Sigmoid colon (tissue), 7 donors: ENCODE results near the gene GAREM1. TPM values are rescaled to one million over a fixed set of nuclear protein-coding genes. Genes with fewer than 3 reads are reported as not detected.

Experiments used
- DNase-seq: peaks from one replicate; pipeline ENCODE4 v3.0.0-alpha.2; 2019
- H3K27ac ChIP-seq, 4 donors: fragments of 200-600 bp; sonication (generic); one replicate each; pipeline ENCODE4 v1.5.1; 2016 to 2019; ENCODE audit warnings: mild to moderate bottlenecking in 1 of 4
- H3K27me3 ChIP-seq, 3 donors: fragments of 200-600 bp; sonication (generic); one replicate each; pipeline ENCODE4 v1.5.1; 2019; ENCODE audit warnings: mild to moderate bottlenecking in 1 of 3
- H3K36me3 ChIP-seq, 4 donors: fragments of 200-600 bp; sonication (generic); one replicate each; pipeline ENCODE4 v1.5.1; 2016 to 2019
- H3K4me1 ChIP-seq, 4 donors: fragments of 200-600 bp; sonication (generic); one replicate each; pipeline ENCODE4 v1.5.1; 2017 to 2019
- H3K4me3 ChIP-seq, 4 donors: fragments of 200-600 bp; sonication (generic); one replicate each; pipeline ENCODE4 v1.5.1; 2017 to 2019; ENCODE audit warnings: mild to moderate bottlenecking in 2 of 4, moderate library complexity in 1 of 4
- H3K9me3 ChIP-seq, 4 donors: fragments of 200-600 bp in 3 of 4; sonication (generic) in 3 of 4; one replicate each; pipeline versions ENCODE4 v1.5.1 to v1.6.1; 2013 to 2019
- EP300 ChIP-seq, 4 donors: sonication (generic); formaldehyde crosslinking; IDR thresholded peaks; one replicate each; pipeline ENCODE4 v1.6.1; 2017; ENCODE audit warnings: antibody characterized with exemption in 4 of 4
- POLR2A ChIP-seq, 2 donors: fragments of 450-650 bp; IDR thresholded peaks; one replicate each; pipeline ENCODE4 v1.6.1; 2016; ENCODE audit warnings: antibody characterized with exemption in 2 of 2, mild to moderate bottlenecking in 2 of 2, moderate library complexity in 2 of 2
- POLR2AphosphoS5 ChIP-seq, 4 donors: sonication (generic); formaldehyde crosslinking; IDR thresholded peaks; one replicate each; pipeline ENCODE4 v1.6.1; 2017; ENCODE audit warnings: antibody characterized with exemption in 4 of 4
- WGBS, 2 donors: extraction: QIAGEN DNeasy Blood & Tissue Kit; methylation state at CpG; one replicate each; pipeline ENCODE4 v1.1.7; 2013; 5-methylcytosine and 5-hydroxymethylcytosine counted together
- intact Hi-C: fragments of 100-400 bp; cut with DNase I; formaldehyde crosslinking; loops from one replicate; pipeline ENCODE4 v1.15.1; 2023
- polyA plus RNA-seq, 3 donors: library from polyadenylated mRNA; stranded (reverse); fragments of 200-250 nt; gene quantifications; one replicate each; pipeline ENCODE4 v1.2.3, GENCODE V29; 2013
- total RNA-seq, 4 donors: library from RNA; depleted of rRNA; stranded (reverse); fragments of >200 nt; gene quantifications; one replicate each; pipeline ENCODE4 v1.1.0, GENCODE V29; 2016
- TF ChIP-seq, protein P1 (sequence below), 4 experiments: fragments of 450-650 bp in 3 of 4; fragments of 200-600 bp in 1 of 4; IDR thresholded peaks; one replicate each; pipeline ENCODE4 v1.5.1; 2016 to 2019; ENCODE audit warnings: antibody characterized with exemption in 4 of 4, mild to moderate bottlenecking in 3 of 4, moderate library complexity in 2 of 4
- donor health status: healthy with polysubstance abuse.
- donor health status: Bipolar disorder and iron deficiency.
- donor health status: healthy.

GAREM1 gene
- total and polyA plus RNA-seq, 7 donors = 4.9 to 11.8 (median 6.6) TPM

DNA sequence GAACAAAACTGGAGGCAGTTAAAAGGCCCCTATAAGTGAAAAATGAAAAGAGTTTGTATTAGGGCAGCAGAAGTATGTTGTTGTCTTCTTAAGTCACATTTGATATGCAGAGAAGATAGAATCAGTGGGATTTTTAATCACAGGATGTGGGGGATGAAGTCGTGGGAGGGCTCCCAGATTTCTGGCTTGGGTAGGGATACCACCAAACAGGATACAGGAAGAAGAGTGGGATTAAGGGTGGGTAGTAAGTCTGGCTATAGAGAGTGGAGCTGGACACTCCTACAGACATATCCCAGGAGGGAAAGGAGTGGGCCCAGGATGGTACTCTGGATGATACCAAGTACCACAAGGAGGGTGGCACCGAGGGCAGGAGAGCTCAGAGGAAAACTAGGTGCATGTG is 99.3 kb downstream of the GAREM1 start:
- Histone ChIP-seq H3K4me3 (no peak overlapping the region), H3K27ac (no peak overlapping the region), H3K4me1 (peaks cover 0 to 37% (median 25%) of the 10 kb centered on the region in 4 donors), H3K27me3 (no peaks in the 10 kb centered on the region), H3K9me3 (no peaks in the 10 kb centered on the region), H3K36me3 (no peaks in the 10 kb centered on the region)
- intact Hi-C loops = no loop called here
- TF ChIP-seq, protein P1, sequence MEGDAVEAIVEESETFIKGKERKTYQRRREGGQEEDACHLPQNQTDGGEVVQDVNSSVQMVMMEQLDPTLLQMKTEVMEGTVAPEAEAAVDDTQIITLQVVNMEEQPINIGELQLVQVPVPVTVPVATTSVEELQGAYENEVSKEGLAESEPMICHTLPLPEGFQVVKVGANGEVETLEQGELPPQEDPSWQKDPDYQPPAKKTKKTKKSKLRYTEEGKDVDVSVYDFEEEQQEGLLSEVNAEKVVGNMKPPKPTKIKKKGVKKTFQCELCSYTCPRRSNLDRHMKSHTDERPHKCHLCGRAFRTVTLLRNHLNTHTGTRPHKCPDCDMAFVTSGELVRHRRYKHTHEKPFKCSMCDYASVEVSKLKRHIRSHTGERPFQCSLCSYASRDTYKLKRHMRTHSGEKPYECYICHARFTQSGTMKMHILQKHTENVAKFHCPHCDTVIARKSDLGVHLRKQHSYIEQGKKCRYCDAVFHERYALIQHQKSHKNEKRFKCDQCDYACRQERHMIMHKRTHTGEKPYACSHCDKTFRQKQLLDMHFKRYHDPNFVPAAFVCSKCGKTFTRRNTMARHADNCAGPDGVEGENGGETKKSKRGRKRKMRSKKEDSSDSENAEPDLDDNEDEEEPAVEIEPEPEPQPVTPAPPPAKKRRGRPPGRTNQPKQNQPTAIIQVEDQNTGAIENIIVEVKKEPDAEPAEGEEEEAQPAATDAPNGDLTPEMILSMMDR (IDR thresholded peaks at IDR 0.05) = no peak
- no peak for TF ChIP-seq EP300 (IDR thresholded peaks at IDR 0.05)
- TF ChIP-seq POLR2AphosphoS5 (IDR thresholded peaks at IDR 0.05) = no peak
- DNase-seq = no peak
- 79 to 87% methylated on average over 2 of the region's 2 CpGs for WGBS, 2 donors

DNA sequence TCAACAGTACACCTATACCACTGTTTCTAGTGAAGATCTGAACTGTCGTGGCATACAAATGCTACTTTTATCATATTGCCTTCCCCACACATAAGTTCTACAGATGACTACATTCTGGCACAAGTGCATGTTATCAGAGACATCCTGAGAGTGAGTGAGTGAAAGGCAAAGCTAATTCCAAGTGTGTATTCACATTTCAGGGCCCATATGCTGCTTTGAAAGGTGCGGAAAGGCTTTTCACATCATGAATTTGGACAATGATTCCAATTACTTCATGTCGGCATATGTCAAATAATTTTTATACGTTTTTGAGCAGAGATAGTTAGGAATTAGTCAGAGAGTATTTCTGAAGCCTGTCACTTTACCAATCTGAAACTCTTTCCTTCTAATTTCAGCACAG is 101.7 kb downstream of the GAREM1 start:
- no peaks in the 10 kb centered on the region for H3K36me3 ChIP-seq
- peaks cover 0 to 38% (median 20%) of the 10 kb centered on the region in 4 donors for H3K4me1 ChIP-seq
- no peaks in the 10 kb centered on the region for H3K27me3 ChIP-seq
- no peak overlapping the region for H3K4me3 ChIP-seq
- intact Hi-C loops = no loop called here
- no peak for TF ChIP-seq EP300 (IDR thresholded peaks at IDR 0.05)
- TF ChIP-seq POLR2A (IDR thresholded peaks at IDR 0.05) = no peak
- TF ChIP-seq POLR2AphosphoS5 (IDR thresholded peaks at IDR 0.05) = no peak
- TF ChIP-seq, protein P1 (IDR thresholded peaks at IDR 0.05) = no peak
- no peaks in the 10 kb centered on the region for H3K9me3 ChIP-seq
- no peak for DNase-seq
- no peak overlapping the region for H3K27ac ChIP-seq
- 95 to 96% methylated on average over 4 of the region's 4 CpGs for WGBS, 2 donors

DNA sequence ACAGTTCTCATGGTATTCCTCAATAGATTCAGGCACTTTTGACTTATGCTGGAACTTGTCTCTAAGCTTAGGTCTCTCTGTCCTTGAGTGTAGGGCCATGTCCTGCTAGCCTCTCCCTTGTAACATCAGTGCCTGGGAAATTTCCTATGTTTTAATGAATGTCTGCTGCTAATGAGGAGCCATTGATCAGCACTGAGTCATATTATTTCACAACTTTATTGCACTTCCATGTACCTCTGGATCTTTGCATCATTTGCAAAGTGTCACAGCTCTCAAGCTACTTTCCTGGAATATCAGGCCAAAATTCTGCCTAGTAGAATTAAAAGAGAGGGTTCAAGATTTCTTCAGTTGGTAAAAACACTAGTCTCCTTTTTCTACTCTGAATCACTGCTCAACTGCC is 102.5 kb downstream of the GAREM1 start:
- TF ChIP-seq, protein P1 (IDR thresholded peaks at IDR 0.05) = no peak
- TF ChIP-seq POLR2AphosphoS5 (IDR thresholded peaks at IDR 0.05) (no peak), EP300 (IDR thresholded peaks at IDR 0.05) (no peak), POLR2A (IDR thresholded peaks at IDR 0.05) (no peak)
- H3K27me3 ChIP-seq = no peaks in the 10 kb centered on the region
- intact Hi-C loops = no loop called here

DNA sequence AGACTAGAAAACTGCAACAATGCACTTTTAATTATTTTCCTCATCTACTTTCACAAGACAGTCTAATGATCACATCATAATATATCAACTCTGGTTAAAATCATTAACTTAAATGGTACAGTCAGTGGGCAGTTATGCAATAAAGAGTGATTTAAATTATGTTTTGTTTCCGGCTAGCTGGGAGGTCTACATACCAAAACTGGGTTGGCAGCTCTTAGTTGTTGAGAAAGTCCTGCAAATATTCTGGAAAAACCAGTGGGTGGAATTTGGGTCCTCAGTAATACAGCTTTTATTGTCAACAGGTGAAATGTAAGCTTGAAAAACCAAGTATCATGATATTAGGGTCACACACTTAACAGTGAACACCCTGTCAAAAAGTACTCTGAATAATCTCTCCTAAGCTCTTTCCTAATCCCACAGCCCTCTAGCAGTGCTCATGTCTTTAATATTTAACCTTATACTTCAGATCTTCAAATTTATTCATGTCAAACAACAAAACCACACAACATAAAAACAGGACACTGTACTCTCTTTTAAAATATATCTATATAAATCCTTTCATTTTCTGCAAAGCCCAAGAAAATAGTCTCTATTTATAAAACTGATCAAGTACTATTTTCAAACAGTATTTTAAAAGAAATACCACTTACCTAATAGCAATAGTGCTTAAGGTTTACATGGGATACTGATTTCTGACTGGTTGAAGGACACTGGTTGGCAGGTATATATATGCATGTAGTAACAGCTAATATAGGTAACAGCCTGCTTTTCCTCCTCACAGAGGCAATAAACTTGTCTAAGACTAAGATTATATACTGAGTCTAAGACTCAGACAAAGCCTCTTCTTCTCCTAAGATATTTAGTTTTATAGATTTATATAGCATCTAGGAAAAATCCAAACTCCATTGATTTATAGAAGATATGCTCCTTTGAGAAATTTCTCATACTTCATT is 103.8 kb downstream of the GAREM1 start:
- WGBS, 2 donors = 9 to 71% methylated on average over 1 of the region's 1 CpG
- H3K36me3 ChIP-seq = no peaks in the 10 kb centered on the region
- peaks cover 0 to 17% (median 4%) of the 10 kb centered on the region in 4 donors for H3K4me1 ChIP-seq
- DNase-seq = no peak
- no peak for TF ChIP-seq POLR2AphosphoS5 (IDR thresholded peaks at IDR 0.05)
- no peak for TF ChIP-seq EP300 (IDR thresholded peaks at IDR 0.05)
- no peak for TF ChIP-seq POLR2A (IDR thresholded peaks at IDR 0.05)
- TF ChIP-seq, protein P1 (IDR thresholded peaks at IDR 0.05) = no peak
- H3K27me3 ChIP-seq = no peaks in the 10 kb centered on the region
- H3K27ac ChIP-seq = no peak overlapping the region
- intact Hi-C loops = no loop called here
- H3K9me3 ChIP-seq = no peaks in the 10 kb centered on the region
- H3K4me3 ChIP-seq = no peak overlapping the region

More for the DNA sequence above, 102.5 kb downstream of the GAREM1 start:
- Histone ChIP-seq H3K27ac (no peak overlapping the region), H3K4me3 (no peak overlapping the region), H3K36me3 (no peaks in the 10 kb centered on the region), H3K4me1 (peaks cover 0 to 30% (median 12%) of the 10 kb centered on the region in 4 donors), H3K9me3 (no peaks in the 10 kb centered on the region)
- no peak for DNase-seq
